GM23338 (cell line): ENCODE data around the gene DUSP15. TPM values are rescaled to one million over a fixed set of nuclear protein-coding genes. Genes with fewer than 3 reads are reported as not detected.

Experiments
- ATAC-seq: fragments of 200-7000 bp; cut with Tn5 transposase; 3 replicates; pipeline ENCODE4 v1.9.1; 2020
- DNase-seq: peaks from one replicate; pipeline ENCODE4 v3.0.0-alpha.2; 2015; ENCODE audit warnings: low spot score
- H2AFZ ChIP-seq: fragments of 200-600 bp; sonication (generic); 2 replicates; pipeline ENCODE4 v1.8.0; 2016; ENCODE audit warnings: antibody characterized with exemption, mild to moderate bottlenecking, moderate library complexity
- H3F3A ChIP-seq: fragments of 200-600 bp; sonication (generic); replicated peaks from 2 replicates; pipeline ENCODE4 v1.8.0; 2017; ENCODE audit warnings: antibody characterized with exemption, mixed run types, low read depth
- H3K27ac ChIP-seq: fragments of 200-600 bp; sonication (generic); 2 replicates; pipeline ENCODE4 v1.6.1; 2016; ENCODE audit warnings: low read depth
- H3K27me3 ChIP-seq: fragments of 200-600 bp; sonication (generic); 2 replicates; pipeline ENCODE4 v1.8.0; 2016; ENCODE audit warnings: mild to moderate bottlenecking, mixed run types, moderate library complexity; ENCODE audit not compliant: insufficient read depth
- H3K36me3 ChIP-seq: fragments of 200-600 bp; sonication (generic); 2 replicates; pipeline ENCODE4 v1.8.0; 2016; ENCODE audit warnings: mild to moderate bottlenecking; ENCODE audit not compliant: insufficient read depth
- H3K4me1 ChIP-seq: fragments of 200-600 bp; sonication (generic); 2 replicates; pipeline ENCODE4 v1.8.0; 2016; ENCODE audit warnings: mild to moderate bottlenecking, moderate library complexity; ENCODE audit not compliant: insufficient read depth
- H3K4me2 ChIP-seq: fragments of 200-600 bp; sonication (generic); 2 replicates; pipeline ENCODE4 v1.7.1; 2017; ENCODE audit warnings: mixed run types
- H3K4me3 ChIP-seq: fragments of 200-600 bp; sonication (generic); 2 replicates; pipeline ENCODE4 v1.6.1; 2016; ENCODE audit warnings: mixed run types
- H3K79me2 ChIP-seq: fragments of 200-600 bp; sonication (generic); replicated peaks from 2 replicates; pipeline ENCODE4 v1.8.0; 2017; ENCODE audit warnings: mild to moderate bottlenecking; ENCODE audit not compliant: insufficient read depth
- H3K9me2 ChIP-seq: fragments of 200-600 bp; sonication (generic); 2 replicates; pipeline ENCODE4 v1.8.0; 2017; ENCODE audit not compliant: insufficient read depth
- H4K20me1 ChIP-seq: fragments of 200-600 bp; sonication (generic); replicated peaks from 2 replicates; pipeline ENCODE4 v1.8.0; 2017; ENCODE audit warnings: mild to moderate bottlenecking; ENCODE audit not compliant: insufficient read depth
- H3K27ac Mint-ChIP-seq: 2 replicates; pipeline ENCODE4 v1.8.0; 2020; ENCODE audit warnings: inconsistent platforms, mild to moderate bottlenecking, moderate library complexity, mixed read lengths
- H3K27me3 Mint-ChIP-seq: 3 replicates; pipeline ENCODE4 v1.8.0; 2022; ENCODE audit warnings: low read depth, mild to moderate bottlenecking, moderate library complexity, mixed read lengths, inconsistent platforms; ENCODE audit not compliant: insufficient read depth, poor library complexity
- H3K36me3 Mint-ChIP-seq: 3 replicates; pipeline ENCODE4 v1.8.0; 2021; ENCODE audit warnings: low read depth, mild to moderate bottlenecking, inconsistent platforms, moderate library complexity, mixed read lengths
- H3K4me1 Mint-ChIP-seq: 3 replicates; pipeline ENCODE4 v1.8.0; 2020; ENCODE audit warnings: mild to moderate bottlenecking, inconsistent platforms, mixed read lengths
- H3K4me3 Mint-ChIP-seq: 3 replicates; pipeline ENCODE4 v1.8.0; 2021; ENCODE audit warnings: moderate library complexity, mild to moderate bottlenecking, inconsistent platforms, mixed read lengths
- H3K9me3 Mint-ChIP-seq: 3 replicates; pipeline ENCODE4 v1.8.0; 2020; ENCODE audit warnings: moderate library complexity, mild to moderate bottlenecking, inconsistent platforms, mixed read lengths
- CREB1 ChIP-seq: fragments of 250-450 bp; sonication (Bioruptor Pico); IDR thresholded peaks from 2 replicates; pipeline ENCODE4 v1.5.0; 2020; ENCODE audit warnings: low read depth, mild to moderate bottlenecking, moderate library complexity
- EZH2 ChIP-seq: fragments of 200-600 bp; sonication (generic); IDR thresholded peaks from one replicate; pipeline ENCODE4 v1.8.0; 2017; ENCODE audit warnings: antibody characterized with exemption, mild to moderate bottlenecking, low read depth; ENCODE audit not compliant: unreplicated experiment
- EZH2phosphoT487 ChIP-seq: fragments of 200-600 bp; sonication (generic); IDR thresholded peaks from one replicate; pipeline ENCODE4 v1.8.1; 2018; ENCODE audit warnings: antibody characterized with exemption; ENCODE audit not compliant: unreplicated experiment
- JUNB ChIP-seq: IDR thresholded peaks from one replicate; pipeline ENCODE4 v1.6.1; 2016; ENCODE audit warnings: antibody characterized with exemption; ENCODE audit not compliant: unreplicated experiment
- NANOG ChIP-seq: IDR thresholded peaks from 2 replicates; pipeline ENCODE4 v1.6.1; 2016; ENCODE audit warnings: antibody characterized with exemption, borderline replicate concordance
- POLR2AphosphoS5 ChIP-seq: IDR thresholded peaks from 2 replicates; pipeline ENCODE4 v1.6.1; 2016; ENCODE audit warnings: antibody characterized with exemption, low read depth
- STAT1 ChIP-seq: IDR thresholded peaks from one replicate; pipeline ENCODE4 v1.6.1; 2016; ENCODE audit warnings: antibody characterized with exemption; ENCODE audit not compliant: unreplicated experiment
- ZNF114 ChIP-seq: fragments of 250-450 bp; sonication (Bioruptor Pico); IDR thresholded peaks from 2 replicates; pipeline ENCODE4 v1.5.0; 2020; ENCODE audit warnings: mild to moderate bottlenecking, moderate library complexity
- ZNF331 ChIP-seq: fragments of 250-450 bp; sonication (Bioruptor Pico); IDR thresholded peaks from 2 replicates; pipeline ENCODE4 v1.5.0; 2020; ENCODE audit warnings: low read depth, mild to moderate bottlenecking, moderate library complexity
- polyA plus RNA-seq: library from polyadenylated mRNA; unstranded; fragments of >200 nt; fragmentation: Nextera tagmentation; extraction: Ambion mirVana; gene quantifications from 2 replicates; pipeline ENCODE4 v1.2.1, GENCODE V29; 2016
- total RNA-seq: library from RNA; depleted of rRNA; stranded (reverse); fragments of >200 nt; shearing (Covaris generic); gene quantifications from 2 replicates; pipeline ENCODE4 v1.2.3, GENCODE V29; 2014
- TF ChIP-seq, protein P1 (sequence below), 2 experiments: fragments of 200-600 bp in 1 of 2; sonication (generic) in 1 of 2; conservative IDR thresholded peaks; 2 replicates each; pipeline versions ENCODE4 v1.5.1 to v1.6.1; 2016 to 2017; ENCODE audit warnings: antibody characterized with exemption in 2 of 2, low read depth in 2 of 2, mild to moderate bottlenecking in 2 of 2, moderate library complexity in 1 of 2
- TF ChIP-seq, protein P2 (sequence below): fragments of 250-450 bp; sonication (Bioruptor Pico); IDR thresholded peaks from 2 replicates; pipeline ENCODE4 v1.5.0; 2020; ENCODE audit warnings: mild to moderate bottlenecking, moderate library complexity
- TF ChIP-seq, protein P3 (sequence below): IDR thresholded peaks from 2 replicates; pipeline ENCODE4 v1.6.1; 2016; ENCODE audit warnings: antibody characterized with exemption
- TF ChIP-seq, protein P4 (sequence below): IDR thresholded peaks from one replicate; pipeline ENCODE4 v1.6.1; 2018; ENCODE audit warnings: antibody characterized with exemption; ENCODE audit not compliant: unreplicated experiment

Gene DUSP15
- total and polyA plus RNA-seq, 2 experiments from 2014 or later: 0.61 to 2.8 TPM

DNA sequence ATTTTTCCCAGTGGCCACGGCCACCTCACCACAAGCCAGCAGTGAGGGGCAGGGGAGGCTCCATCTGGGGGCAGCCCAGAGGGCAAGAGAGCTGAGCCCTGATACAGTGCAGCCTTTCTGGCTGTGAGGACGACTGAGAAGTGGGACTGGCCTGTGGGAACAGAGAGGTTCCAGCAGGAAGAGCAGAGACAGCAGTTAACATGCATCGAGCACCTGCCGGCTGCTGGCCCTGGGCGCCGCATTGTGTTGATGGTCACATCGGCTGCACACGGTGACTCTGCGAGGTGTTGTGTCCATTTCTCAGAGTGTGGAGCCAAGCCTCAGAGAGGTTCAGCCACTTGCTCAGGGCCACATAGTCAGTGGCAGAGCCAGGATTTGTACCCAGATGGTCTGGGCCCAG, 34.8 kb downstream of the DUSP15 start:
- DNase-seq: no peak

More for the DNA sequence above, 34.8 kb downstream of the DUSP15 start:
- Histone ChIP-seq H3K27me3 (no peaks in the 10 kb centered on the region), H3K36me3 (no peaks in the 10 kb centered on the region), H3K79me2 (no peaks in the 10 kb centered on the region), H3K9me2 (no peaks in the 10 kb centered on the region; the same call in 1 of the 2 replicates), H3K4me1 (no peaks in the 10 kb centered on the region; the same call in 1 of the 2 replicates), H2AFZ (no peak overlapping the region), H3K4me3 (no peak overlapping the region), H3K4me2 (no peak overlapping the region), H4K20me1 (no peaks in the 10 kb centered on the region), H3K27ac (no peak overlapping the region), H3F3A (0 out of 2 replicates have a peak, but pooled peaks cover 4% of the 10 kb centered on the region)
- peaks cover 21% of the 10 kb centered on the region for H3K9me3 Mint-ChIP-seq
- H3K4me1 Mint-ChIP-seq: peaks cover 6% of the 10 kb centered on the region
- peaks cover 22% of the 10 kb centered on the region for H3K27me3 Mint-ChIP-seq
- no peaks in the 10 kb centered on the region; the same call in 2 of the 3 replicates for H3K36me3 Mint-ChIP-seq
- TF ChIP-seq POLR2AphosphoS5: no peak
- TF ChIP-seq, protein P1, sequence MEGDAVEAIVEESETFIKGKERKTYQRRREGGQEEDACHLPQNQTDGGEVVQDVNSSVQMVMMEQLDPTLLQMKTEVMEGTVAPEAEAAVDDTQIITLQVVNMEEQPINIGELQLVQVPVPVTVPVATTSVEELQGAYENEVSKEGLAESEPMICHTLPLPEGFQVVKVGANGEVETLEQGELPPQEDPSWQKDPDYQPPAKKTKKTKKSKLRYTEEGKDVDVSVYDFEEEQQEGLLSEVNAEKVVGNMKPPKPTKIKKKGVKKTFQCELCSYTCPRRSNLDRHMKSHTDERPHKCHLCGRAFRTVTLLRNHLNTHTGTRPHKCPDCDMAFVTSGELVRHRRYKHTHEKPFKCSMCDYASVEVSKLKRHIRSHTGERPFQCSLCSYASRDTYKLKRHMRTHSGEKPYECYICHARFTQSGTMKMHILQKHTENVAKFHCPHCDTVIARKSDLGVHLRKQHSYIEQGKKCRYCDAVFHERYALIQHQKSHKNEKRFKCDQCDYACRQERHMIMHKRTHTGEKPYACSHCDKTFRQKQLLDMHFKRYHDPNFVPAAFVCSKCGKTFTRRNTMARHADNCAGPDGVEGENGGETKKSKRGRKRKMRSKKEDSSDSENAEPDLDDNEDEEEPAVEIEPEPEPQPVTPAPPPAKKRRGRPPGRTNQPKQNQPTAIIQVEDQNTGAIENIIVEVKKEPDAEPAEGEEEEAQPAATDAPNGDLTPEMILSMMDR (conservative IDR thresholded peaks at IDR 0.05; ENCODE audit: low read depth in 2 of 2): no peak
- TF ChIP-seq, protein P2, sequence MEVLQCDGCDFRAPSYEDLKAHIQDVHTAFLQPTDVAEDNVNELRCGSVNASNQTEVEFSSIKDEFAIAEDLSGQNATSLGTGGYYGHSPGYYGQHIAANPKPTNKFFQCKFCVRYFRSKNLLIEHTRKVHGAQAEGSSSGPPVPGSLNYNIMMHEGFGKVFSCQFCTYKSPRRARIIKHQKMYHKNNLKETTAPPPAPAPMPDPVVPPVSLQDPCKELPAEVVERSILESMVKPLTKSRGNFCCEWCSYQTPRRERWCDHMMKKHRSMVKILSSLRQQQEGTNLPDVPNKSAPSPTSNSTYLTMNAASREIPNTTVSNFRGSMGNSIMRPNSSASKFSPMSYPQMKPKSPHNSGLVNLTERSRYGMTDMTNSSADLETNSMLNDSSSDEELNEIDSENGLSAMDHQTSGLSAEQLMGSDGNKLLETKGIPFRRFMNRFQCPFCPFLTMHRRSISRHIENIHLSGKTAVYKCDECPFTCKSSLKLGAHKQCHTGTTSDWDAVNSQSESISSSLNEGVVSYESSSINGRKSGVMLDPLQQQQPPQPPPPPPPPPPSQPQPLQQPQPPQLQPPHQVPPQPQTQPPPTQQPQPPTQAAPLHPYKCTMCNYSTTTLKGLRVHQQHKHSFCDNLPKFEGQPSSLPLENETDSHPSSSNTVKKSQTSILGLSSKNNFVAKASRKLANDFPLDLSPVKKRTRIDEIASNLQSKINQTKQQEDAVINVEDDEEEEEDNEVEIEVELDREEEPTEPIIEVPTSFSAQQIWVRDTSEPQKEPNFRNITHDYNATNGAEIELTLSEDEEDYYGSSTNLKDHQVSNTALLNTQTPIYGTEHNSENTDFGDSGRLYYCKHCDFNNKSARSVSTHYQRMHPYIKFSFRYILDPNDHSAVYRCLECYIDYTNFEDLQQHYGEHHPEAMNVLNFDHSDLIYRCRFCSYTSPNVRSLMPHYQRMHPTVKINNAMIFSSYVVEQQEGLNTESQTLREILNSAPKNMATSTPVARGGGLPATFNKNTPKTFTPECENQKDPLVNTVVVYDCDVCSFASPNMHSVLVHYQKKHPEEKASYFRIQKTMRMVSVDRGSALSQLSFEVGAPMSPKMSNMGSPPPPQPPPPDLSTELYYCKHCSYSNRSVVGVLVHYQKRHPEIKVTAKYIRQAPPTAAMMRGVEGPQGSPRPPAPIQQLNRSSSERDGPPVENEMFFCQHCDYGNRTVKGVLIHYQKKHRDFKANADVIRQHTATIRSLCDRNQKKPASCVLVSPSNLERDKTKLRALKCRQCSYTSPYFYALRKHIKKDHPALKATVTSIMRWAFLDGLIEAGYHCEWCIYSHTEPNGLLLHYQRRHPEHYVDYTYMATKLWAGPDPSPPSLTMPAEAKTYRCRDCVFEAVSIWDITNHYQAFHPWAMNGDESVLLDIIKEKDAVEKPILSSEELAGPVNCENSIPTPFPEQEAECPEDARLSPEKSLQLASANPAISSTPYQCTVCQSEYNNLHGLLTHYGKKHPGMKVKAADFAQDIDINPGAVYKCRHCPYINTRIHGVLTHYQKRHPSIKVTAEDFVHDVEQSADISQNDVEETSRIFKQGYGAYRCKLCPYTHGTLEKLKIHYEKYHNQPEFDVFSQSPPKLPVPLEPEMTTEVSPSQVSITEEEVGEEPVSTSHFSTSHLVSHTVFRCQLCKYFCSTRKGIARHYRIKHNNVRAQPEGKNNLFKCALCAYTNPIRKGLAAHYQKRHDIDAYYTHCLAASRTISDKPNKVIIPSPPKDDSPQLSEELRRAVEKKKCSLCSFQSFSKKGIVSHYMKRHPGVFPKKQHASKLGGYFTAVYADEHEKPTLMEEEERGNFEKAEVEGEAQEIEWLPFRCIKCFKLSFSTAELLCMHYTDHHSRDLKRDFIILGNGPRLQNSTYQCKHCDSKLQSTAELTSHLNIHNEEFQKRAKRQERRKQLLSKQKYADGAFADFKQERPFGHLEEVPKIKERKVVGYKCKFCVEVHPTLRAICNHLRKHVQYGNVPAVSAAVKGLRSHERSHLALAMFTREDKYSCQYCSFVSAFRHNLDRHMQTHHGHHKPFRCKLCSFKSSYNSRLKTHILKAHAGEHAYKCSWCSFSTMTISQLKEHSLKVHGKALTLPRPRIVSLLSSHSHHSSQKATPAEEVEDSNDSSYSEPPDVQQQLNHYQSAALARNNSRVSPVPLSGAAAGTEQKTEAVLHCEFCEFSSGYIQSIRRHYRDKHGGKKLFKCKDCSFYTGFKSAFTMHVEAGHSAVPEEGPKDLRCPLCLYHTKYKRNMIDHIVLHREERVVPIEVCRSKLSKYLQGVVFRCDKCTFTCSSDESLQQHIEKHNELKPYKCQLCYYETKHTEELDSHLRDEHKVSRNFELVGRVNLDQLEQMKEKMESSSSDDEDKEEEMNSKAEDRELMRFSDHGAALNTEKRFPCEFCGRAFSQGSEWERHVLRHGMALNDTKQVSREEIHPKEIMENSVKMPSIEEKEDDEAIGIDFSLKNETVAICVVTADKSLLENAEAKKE (CRISPR knock-in tag): no peak
- no peak for TF ChIP-seq STAT1
- TF ChIP-seq EZH2: no peak
- TF ChIP-seq, protein P3, sequence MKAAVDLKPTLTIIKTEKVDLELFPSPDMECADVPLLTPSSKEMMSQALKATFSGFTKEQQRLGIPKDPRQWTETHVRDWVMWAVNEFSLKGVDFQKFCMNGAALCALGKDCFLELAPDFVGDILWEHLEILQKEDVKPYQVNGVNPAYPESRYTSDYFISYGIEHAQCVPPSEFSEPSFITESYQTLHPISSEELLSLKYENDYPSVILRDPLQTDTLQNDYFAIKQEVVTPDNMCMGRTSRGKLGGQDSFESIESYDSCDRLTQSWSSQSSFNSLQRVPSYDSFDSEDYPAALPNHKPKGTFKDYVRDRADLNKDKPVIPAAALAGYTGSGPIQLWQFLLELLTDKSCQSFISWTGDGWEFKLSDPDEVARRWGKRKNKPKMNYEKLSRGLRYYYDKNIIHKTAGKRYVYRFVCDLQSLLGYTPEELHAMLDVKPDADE: no peak
- TF ChIP-seq, protein P4, sequence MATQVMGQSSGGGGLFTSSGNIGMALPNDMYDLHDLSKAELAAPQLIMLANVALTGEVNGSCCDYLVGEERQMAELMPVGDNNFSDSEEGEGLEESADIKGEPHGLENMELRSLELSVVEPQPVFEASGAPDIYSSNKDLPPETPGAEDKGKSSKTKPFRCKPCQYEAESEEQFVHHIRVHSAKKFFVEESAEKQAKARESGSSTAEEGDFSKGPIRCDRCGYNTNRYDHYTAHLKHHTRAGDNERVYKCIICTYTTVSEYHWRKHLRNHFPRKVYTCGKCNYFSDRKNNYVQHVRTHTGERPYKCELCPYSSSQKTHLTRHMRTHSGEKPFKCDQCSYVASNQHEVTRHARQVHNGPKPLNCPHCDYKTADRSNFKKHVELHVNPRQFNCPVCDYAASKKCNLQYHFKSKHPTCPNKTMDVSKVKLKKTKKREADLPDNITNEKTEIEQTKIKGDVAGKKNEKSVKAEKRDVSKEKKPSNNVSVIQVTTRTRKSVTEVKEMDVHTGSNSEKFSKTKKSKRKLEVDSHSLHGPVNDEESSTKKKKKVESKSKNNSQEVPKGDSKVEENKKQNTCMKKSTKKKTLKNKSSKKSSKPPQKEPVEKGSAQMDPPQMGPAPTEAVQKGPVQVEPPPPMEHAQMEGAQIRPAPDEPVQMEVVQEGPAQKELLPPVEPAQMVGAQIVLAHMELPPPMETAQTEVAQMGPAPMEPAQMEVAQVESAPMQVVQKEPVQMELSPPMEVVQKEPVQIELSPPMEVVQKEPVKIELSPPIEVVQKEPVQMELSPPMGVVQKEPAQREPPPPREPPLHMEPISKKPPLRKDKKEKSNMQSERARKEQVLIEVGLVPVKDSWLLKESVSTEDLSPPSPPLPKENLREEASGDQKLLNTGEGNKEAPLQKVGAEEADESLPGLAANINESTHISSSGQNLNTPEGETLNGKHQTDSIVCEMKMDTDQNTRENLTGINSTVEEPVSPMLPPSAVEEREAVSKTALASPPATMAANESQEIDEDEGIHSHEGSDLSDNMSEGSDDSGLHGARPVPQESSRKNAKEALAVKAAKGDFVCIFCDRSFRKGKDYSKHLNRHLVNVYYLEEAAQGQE: no peak
- no peak for TF ChIP-seq CREB1 (CRISPR knock-in tag)
- no peak for TF ChIP-seq NANOG
- TF ChIP-seq ZNF114: no peak
- TF ChIP-seq EZH2phosphoT487: no peak
- no peak for TF ChIP-seq ZNF331 (CRISPR knock-in tag)
- no peak for TF ChIP-seq JUNB
- no peak for ATAC-seq
- no peak overlapping the region for H3K4me3 Mint-ChIP-seq
- no peak overlapping the region for H3K27ac Mint-ChIP-seq
